Neural cell (in vitro differentiated cells): Measurements from ENCODE around the gene TAF7. TPM values are rescaled to one million over a fixed set of nuclear protein-coding genes. Genes with fewer than 3 reads are reported as not detected.
"Not testable (repeated sequence)": the region's sequence is repeated elsewhere in the genome, so short reads cannot be mapped to it uniquely, and the experiment has no call there.

Source experiments
- H2AFZ ChIP-seq: fragments of 200-600, 300-800 bp; sonication (generic), shearing (Covaris generic); 2 replicates; pipeline ENCODE4 v1.6.0; 2014; ENCODE audit warnings: low read depth, mild to moderate bottlenecking, antibody characterized with exemption, low read length, moderate library complexity
- H3F3A ChIP-seq: fragments of 200-600 bp; shearing (Covaris generic); 2 replicates; pipeline ENCODE4 v1.6.1; 2016; ENCODE audit warnings: mild to moderate bottlenecking, moderate library complexity, mixed read lengths, antibody characterized with exemption, low read length; ENCODE audit not compliant: insufficient read depth, poor library complexity, severe bottlenecking
- H3K27ac ChIP-seq: fragments of 200-600, 300-800 bp; sonication (generic), shearing (Covaris generic); 2 replicates; pipeline ENCODE4 v1.5.1; 2014; ENCODE audit warnings: mild to moderate bottlenecking, low read length, moderate library complexity
- H3K27me3 ChIP-seq: fragments of 300-800, 200-600 bp; sonication (generic), shearing (Covaris generic); 2 replicates; pipeline ENCODE4 v1.6.0; 2014; ENCODE audit warnings: mild to moderate bottlenecking, low read depth, low read length, moderate library complexity; ENCODE audit not compliant: insufficient read depth
- H3K36me3 ChIP-seq: fragments of 300-800, 200-600 bp; sonication (generic), shearing (Covaris generic); 2 replicates; pipeline ENCODE4 v1.5.1; 2014; ENCODE audit warnings: mild to moderate bottlenecking, antibody characterized with exemption, low read length, moderate library complexity; ENCODE audit not compliant: insufficient read depth
- H3K4me2 ChIP-seq: fragments of 300-800, 200-600 bp; sonication (generic), shearing (Covaris generic); 2 replicates; pipeline ENCODE4 v1.6.0; 2014; ENCODE audit warnings: mild to moderate bottlenecking, low read length
- H3K4me3 ChIP-seq: fragments of 300-800, 200-600 bp; sonication (generic), shearing (Covaris generic); 2 replicates; pipeline ENCODE4 v1.5.1; 2014; ENCODE audit warnings: mild to moderate bottlenecking, low read length, moderate library complexity
- H3K79me2 ChIP-seq: fragments of 200-600 bp; shearing (Covaris generic); replicated peaks from 2 replicates; pipeline ENCODE4 v1.6.0; 2014; ENCODE audit warnings: mild to moderate bottlenecking, low read length, moderate library complexity; ENCODE audit not compliant: insufficient read depth
- H3K9ac ChIP-seq: fragments of 300-800, 200-600 bp; sonication (generic), shearing (Covaris generic); 2 replicates; pipeline ENCODE4 v1.6.1; 2016; ENCODE audit warnings: mild to moderate bottlenecking, low read length, mixed read lengths
- H3K9me2 ChIP-seq: fragments of 200-600 bp; shearing (Covaris generic); 2 replicates; pipeline ENCODE4 v1.6.1; 2016; ENCODE audit warnings: mild to moderate bottlenecking, low read length, mixed read lengths; ENCODE audit not compliant: insufficient read depth
- H3K9me3 ChIP-seq: fragments of 200-600, 300-800 bp; sonication (generic), shearing (Covaris generic); 2 replicates; pipeline ENCODE4 v1.6.1; 2016; ENCODE audit warnings: mild to moderate bottlenecking, mixed run types, low read length, moderate library complexity, mixed read lengths
- H4K20me1 ChIP-seq: fragments of 200-600 bp; shearing (Covaris generic); 2 replicates; pipeline ENCODE4 v1.6.1; 2016; ENCODE audit warnings: mild to moderate bottlenecking, mixed run types; ENCODE audit not compliant: insufficient read depth
- CTCF ChIP-seq: fragments of 450-650 bp; IDR thresholded peaks from 2 replicates; pipeline ENCODE4 v1.5.1; 2014; ENCODE audit warnings: antibody characterized with exemption, mild to moderate bottlenecking, moderate library complexity; ENCODE audit not compliant: poor library complexity, severe bottlenecking
- EP300 ChIP-seq: fragments of 450-650 bp; conservative IDR thresholded peaks from 2 replicates; pipeline ENCODE4 v1.6.1; 2014; ENCODE audit warnings: antibody characterized with exemption, mild to moderate bottlenecking, moderate library complexity; ENCODE audit not compliant: poor library complexity, severe bottlenecking
- EZH2 ChIP-seq: fragments of 200-600, 300-800 bp; shearing (Covaris generic), sonication (generic); IDR thresholded peaks from 2 replicates; pipeline ENCODE4 v1.6.1; 2014; ENCODE audit warnings: antibody characterized with exemption, low read length, borderline replicate concordance, mild to moderate bottlenecking; ENCODE audit not compliant: insufficient read depth, poor library complexity, severe bottlenecking
- MXI1 ChIP-seq: fragments of 450-650 bp; conservative IDR thresholded peaks from 2 replicates; pipeline ENCODE4 v1.6.1; 2014; ENCODE audit warnings: antibody characterized with exemption, mild to moderate bottlenecking; ENCODE audit not compliant: poor library complexity, severe bottlenecking
- POLR2AphosphoS5 ChIP-seq: IDR thresholded peaks from 2 replicates; pipeline ENCODE4 v1.6.1; 2012
- RAD21 ChIP-seq: fragments of 450-650 bp; conservative IDR thresholded peaks from 2 replicates; pipeline ENCODE4 v1.6.1; 2014; ENCODE audit warnings: antibody characterized with exemption, mild to moderate bottlenecking, moderate library complexity
- REST ChIP-seq: IDR thresholded peaks from 2 replicates; pipeline ENCODE4 v1.6.1; 2012; ENCODE audit warnings: borderline replicate concordance
- SMC3 ChIP-seq: fragments of 450-650 bp; conservative IDR thresholded peaks from 2 replicates; pipeline ENCODE4 v1.6.1; 2014; ENCODE audit warnings: antibody characterized with exemption, mild to moderate bottlenecking, moderate library complexity; ENCODE audit not compliant: poor library complexity
- TAF1 ChIP-seq: IDR thresholded peaks from 2 replicates; pipeline ENCODE4 v1.6.1; 2012; ENCODE audit warnings: low read depth
- polyA plus RNA-seq: library from polyadenylated mRNA; depleted of rRNA; stranded (reverse); fragments of >200 nt; gene quantifications from 2 replicates; pipeline ENCODE4 v1.2.3, GENCODE V29; 2014

TAF7 gene
- polyA plus RNA-seq, 1 donor from 2014 or later, result 198 TPM

- H3F3A ChIP-seq, result no peaks in the 10 kb centered on the region
- H3K4me3 ChIP-seq, result peak within 1 kb of the TSS; percentile 15
- H3K27ac ChIP-seq, result no peak within 1 kb of the TSS
- no peaks in the 10 kb centered on the region for H3K79me2 ChIP-seq
- no peaks in the 10 kb centered on the region for H3K36me3 ChIP-seq
- H3K27me3 ChIP-seq, result no peaks in the 10 kb centered on the region
- no peak within 1 kb of the TSS for H3K4me2 ChIP-seq
- no peaks in the 10 kb centered on the region for H4K20me1 ChIP-seq
- H3K9me2 ChIP-seq, result no peaks in the 10 kb centered on the region
- no peak for TF ChIP-seq REST
- no peak for TF ChIP-seq CTCF
- no peak for TF ChIP-seq EZH2
- TF ChIP-seq MXI1, result no peak
- TF ChIP-seq TAF1, result no peak
- no peak for TF ChIP-seq RAD21
- no peak for TF ChIP-seq EP300
- no peak for TF ChIP-seq POLR2AphosphoS5
- no peak for TF ChIP-seq SMC3
- H3K9me3 ChIP-seq, result peaks cover 15% of the 10 kb centered on the region
- no peak within 1 kb of the TSS for H2AFZ ChIP-seq
- no peak within 1 kb of the TSS for H3K9ac ChIP-seq
These were observed 29.5 kb upstream of the TAF7 start, which contains the start of gene PCDHGB1 for GRCh38 chr5:141349917-141350619. Gene PCDHGB1, plus strand, starts transcription at chr5:141350099. Its CDS starts 162 bp downstream, at chr5:141350261.

GRCh38 chr5:141346017-141346416 is 25.4 kb upstream of the TAF7 start:
- H3K79me2 ChIP-seq, H3K27me3 ChIP-seq, H3K36me3 ChIP-seq, H3K27ac ChIP-seq, H3F3A ChIP-seq, H3K9me2 ChIP-seq, H2AFZ ChIP-seq, H3K4me3 ChIP-seq, H4K20me1 ChIP-seq, H3K4me2 ChIP-seq, H3K9ac ChIP-seq: not testable (repeated sequence)
- peaks cover 15% of the 10 kb centered on the region for H3K9me3 ChIP-seq
